HepG2 (cell line): Measurements from ENCODE around the gene XRCC1. TPM values are rescaled to one million over a fixed set of nuclear protein-coding genes. Genes with fewer than 3 reads are reported as not detected.

Experiments used
- ERF ChIP-seq: IDR thresholded peaks from 2 replicates; pipeline ENCODE4 v1.6.1; 2018; ENCODE audit warnings: missing biosample characterization, missing genetic modification reagents
- HDAC1 ChIP-seq: sonication (generic); formaldehyde crosslinking; IDR thresholded peaks from 2 replicates; pipeline ENCODE4 v1.5.1; 2020; ENCODE audit warnings: mild to moderate bottlenecking, missing genetic modification reagents
- HNRNPL ChIP-seq: fragments of 200-400 bp; formaldehyde crosslinking; IDR thresholded peaks from 2 replicates; pipeline ENCODE4 v1.6.1; 2017; ENCODE audit warnings: mild to moderate bottlenecking, low read depth, low read length
- RXRA ChIP-seq: sonication (generic); formaldehyde crosslinking; IDR thresholded peaks from 2 replicates; pipeline ENCODE4 v1.5.1; 2020; ENCODE audit warnings: missing genetic modification reagents
- ZEB1 ChIP-seq: IDR thresholded peaks from 2 replicates; pipeline ENCODE4 v1.6.1; 2012; ENCODE audit warnings: mild to moderate bottlenecking, low read depth, inconsistent platforms; ENCODE audit not compliant: insufficient replicate concordance
- ZNF124 ChIP-seq: sonication (generic); formaldehyde crosslinking; IDR thresholded peaks from 2 replicates; pipeline ENCODE4 v1.4.0; 2020; ENCODE audit warnings: missing genetic modification reagents
- ZNF329 ChIP-seq: sonication (generic); formaldehyde crosslinking; IDR thresholded peaks from 2 replicates; pipeline ENCODE4 v1.9.0; 2021; ENCODE audit warnings: low read depth, mild to moderate bottlenecking, missing genetic modification reagents
- ZNF557 ChIP-seq: sonication (generic); formaldehyde crosslinking; IDR thresholded peaks from 2 replicates; pipeline ENCODE4 v1.4.0; 2020; ENCODE audit warnings: missing genetic modification reagents
- polyA plus RNA-seq, 8 experiments: library from polyadenylated mRNA; depleted of rRNA in 3 of 8; stranded (reverse) in 7 of 8; unstranded in 1 of 8; fragments of >200 nt; fragmentation: Illumina TruSeq in 4 of 8; extraction: Trizol in 4 of 8; gene quantifications; 2 replicates each; pipeline versions ENCODE4 v1.2.1 to v1.2.3, GENCODE V29; 2011 to 2016; ENCODE audit warnings: low read depth in 4 of 8, missing spikeins in 1 of 8, mixed read lengths in 1 of 8; ENCODE audit not compliant: insufficient read depth in 1 of 8
- total RNA-seq, 5 experiments: library from RNA; depleted of rRNA; stranded (reverse); fragments of >200 nt; fragmentation: Illumina TruSeq; extraction: Trizol; gene quantifications; 2 replicates each; pipeline ENCODE4 v1.2.3, GENCODE V29; 2016; ENCODE audit warnings: low read depth in 1 of 5
- TF ChIP-seq, protein P1 (sequence below): sonication (generic); formaldehyde crosslinking; IDR thresholded peaks from 2 replicates; pipeline ENCODE4 v1.5.0; 2020; ENCODE audit warnings: mild to moderate bottlenecking, missing genetic modification reagents, moderate library complexity
- TF ChIP-seq, protein P2 (sequence below): sonication (generic); formaldehyde crosslinking; IDR thresholded peaks from 2 replicates; pipeline ENCODE4; 2020; ENCODE audit warnings: missing genetic modification reagents, mild to moderate bottlenecking, borderline replicate concordance
- TF ChIP-seq, protein P3 (sequence below): sonication (generic); formaldehyde crosslinking; IDR thresholded peaks from 2 replicates; pipeline ENCODE4 v1.5.0; 2020; ENCODE audit warnings: mild to moderate bottlenecking, missing genetic modification reagents
- TF ChIP-seq, protein P4 (sequence below): sonication (generic); formaldehyde crosslinking; IDR thresholded peaks from 2 replicates; pipeline ENCODE4 v1.5.1; 2020; ENCODE audit warnings: missing genetic modification reagents, mild to moderate bottlenecking, borderline replicate concordance
- TF ChIP-seq, protein P5 (sequence below): sonication (generic); formaldehyde crosslinking; IDR thresholded peaks from 2 replicates; pipeline ENCODE4 v1.5.1; 2020; ENCODE audit warnings: mild to moderate bottlenecking, missing genetic modification reagents

Gene XRCC1
- total and polyA plus RNA-seq, 2 of the 13 experiments (the other 11 are each of a cell fraction or from before 2014, with no cell fraction given), result 24.7 to 26.3 TPM

DNA sequence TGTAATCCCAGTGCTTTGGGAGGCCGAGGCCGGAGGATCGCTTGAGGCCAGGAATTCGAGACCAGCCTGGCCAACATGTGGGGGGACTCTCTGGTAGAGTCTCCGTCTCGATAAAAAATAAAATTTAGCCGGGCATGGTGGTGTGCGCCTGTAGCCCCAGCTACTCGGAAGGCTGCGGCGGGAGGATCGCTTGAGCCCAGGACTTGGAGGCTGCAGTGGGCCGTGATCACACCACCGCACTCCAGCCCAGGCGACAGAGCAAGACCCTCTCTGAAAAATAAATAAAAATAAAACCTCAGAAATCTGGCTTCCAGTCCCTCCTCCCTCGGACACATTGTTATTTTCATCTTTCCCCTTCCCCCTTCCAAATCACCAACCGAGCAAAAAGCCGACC, 20.3 kb upstream of the XRCC1 start (continued):
- TF ChIP-seq, protein P1, sequence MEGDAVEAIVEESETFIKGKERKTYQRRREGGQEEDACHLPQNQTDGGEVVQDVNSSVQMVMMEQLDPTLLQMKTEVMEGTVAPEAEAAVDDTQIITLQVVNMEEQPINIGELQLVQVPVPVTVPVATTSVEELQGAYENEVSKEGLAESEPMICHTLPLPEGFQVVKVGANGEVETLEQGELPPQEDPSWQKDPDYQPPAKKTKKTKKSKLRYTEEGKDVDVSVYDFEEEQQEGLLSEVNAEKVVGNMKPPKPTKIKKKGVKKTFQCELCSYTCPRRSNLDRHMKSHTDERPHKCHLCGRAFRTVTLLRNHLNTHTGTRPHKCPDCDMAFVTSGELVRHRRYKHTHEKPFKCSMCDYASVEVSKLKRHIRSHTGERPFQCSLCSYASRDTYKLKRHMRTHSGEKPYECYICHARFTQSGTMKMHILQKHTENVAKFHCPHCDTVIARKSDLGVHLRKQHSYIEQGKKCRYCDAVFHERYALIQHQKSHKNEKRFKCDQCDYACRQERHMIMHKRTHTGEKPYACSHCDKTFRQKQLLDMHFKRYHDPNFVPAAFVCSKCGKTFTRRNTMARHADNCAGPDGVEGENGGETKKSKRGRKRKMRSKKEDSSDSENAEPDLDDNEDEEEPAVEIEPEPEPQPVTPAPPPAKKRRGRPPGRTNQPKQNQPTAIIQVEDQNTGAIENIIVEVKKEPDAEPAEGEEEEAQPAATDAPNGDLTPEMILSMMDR (CRISPR knock-in tag), result no peak
- no peak for TF ChIP-seq ZEB1
- 0 out of 2 replicates have a peak, but pooled peaks have one; percentile 44 for TF ChIP-seq ZNF557
- TF ChIP-seq, protein P2, sequence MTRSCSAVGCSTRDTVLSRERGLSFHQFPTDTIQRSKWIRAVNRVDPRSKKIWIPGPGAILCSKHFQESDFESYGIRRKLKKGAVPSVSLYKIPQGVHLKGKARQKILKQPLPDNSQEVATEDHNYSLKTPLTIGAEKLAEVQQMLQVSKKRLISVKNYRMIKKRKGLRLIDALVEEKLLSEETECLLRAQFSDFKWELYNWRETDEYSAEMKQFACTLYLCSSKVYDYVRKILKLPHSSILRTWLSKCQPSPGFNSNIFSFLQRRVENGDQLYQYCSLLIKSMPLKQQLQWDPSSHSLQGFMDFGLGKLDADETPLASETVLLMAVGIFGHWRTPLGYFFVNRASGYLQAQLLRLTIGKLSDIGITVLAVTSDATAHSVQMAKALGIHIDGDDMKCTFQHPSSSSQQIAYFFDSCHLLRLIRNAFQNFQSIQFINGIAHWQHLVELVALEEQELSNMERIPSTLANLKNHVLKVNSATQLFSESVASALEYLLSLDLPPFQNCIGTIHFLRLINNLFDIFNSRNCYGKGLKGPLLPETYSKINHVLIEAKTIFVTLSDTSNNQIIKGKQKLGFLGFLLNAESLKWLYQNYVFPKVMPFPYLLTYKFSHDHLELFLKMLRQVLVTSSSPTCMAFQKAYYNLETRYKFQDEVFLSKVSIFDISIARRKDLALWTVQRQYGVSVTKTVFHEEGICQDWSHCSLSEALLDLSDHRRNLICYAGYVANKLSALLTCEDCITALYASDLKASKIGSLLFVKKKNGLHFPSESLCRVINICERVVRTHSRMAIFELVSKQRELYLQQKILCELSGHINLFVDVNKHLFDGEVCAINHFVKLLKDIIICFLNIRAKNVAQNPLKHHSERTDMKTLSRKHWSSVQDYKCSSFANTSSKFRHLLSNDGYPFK (CRISPR knock-in tag), result no peak
- TF ChIP-seq RXRA (CRISPR knock-in tag), result no peak
- TF ChIP-seq ZNF124, result 0 out of 2 replicates have a peak, but pooled peaks have one; percentile 9
- TF ChIP-seq ZNF329 (CRISPR knock-in tag), result no peak
- no peak for TF ChIP-seq HNRNPL
- TF ChIP-seq HDAC1 (CRISPR knock-in tag), result no peak; the same call in 1 of the 2 replicates
- TF ChIP-seq, protein P3, sequence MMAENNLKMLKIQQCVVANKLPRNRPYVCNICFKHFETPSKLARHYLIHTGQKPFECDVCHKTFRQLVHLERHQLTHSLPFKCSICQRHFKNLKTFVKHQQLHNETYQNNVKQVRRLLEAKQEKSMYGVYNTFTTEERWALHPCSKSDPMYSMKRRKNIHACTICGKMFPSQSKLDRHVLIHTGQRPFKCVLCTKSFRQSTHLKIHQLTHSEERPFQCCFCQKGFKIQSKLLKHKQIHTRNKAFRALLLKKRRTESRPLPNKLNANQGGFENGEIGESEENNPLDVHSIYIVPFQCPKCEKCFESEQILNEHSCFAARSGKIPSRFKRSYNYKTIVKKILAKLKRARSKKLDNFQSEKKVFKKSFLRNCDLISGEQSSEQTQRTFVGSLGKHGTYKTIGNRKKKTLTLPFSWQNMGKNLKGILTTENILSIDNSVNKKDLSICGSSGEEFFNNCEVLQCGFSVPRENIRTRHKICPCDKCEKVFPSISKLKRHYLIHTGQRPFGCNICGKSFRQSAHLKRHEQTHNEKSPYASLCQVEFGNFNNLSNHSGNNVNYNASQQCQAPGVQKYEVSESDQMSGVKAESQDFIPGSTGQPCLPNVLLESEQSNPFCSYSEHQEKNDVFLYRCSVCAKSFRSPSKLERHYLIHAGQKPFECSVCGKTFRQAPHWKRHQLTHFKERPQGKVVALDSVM, result peak; percentile 99
- TF ChIP-seq, protein P4, sequence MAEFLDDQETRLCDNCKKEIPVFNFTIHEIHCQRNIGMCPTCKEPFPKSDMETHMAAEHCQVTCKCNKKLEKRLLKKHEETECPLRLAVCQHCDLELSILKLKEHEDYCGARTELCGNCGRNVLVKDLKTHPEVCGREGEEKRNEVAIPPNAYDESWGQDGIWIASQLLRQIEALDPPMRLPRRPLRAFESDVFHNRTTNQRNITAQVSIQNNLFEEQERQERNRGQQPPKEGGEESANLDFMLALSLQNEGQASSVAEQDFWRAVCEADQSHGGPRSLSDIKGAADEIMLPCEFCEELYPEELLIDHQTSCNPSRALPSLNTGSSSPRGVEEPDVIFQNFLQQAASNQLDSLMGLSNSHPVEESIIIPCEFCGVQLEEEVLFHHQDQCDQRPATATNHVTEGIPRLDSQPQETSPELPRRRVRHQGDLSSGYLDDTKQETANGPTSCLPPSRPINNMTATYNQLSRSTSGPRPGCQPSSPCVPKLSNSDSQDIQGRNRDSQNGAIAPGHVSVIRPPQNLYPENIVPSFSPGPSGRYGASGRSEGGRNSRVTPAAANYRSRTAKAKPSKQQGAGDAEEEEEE, result 0 out of 2 replicates have a peak, but pooled peaks have one; percentile 35
- TF ChIP-seq ERF (CRISPR knock-in tag), result no peak
- TF ChIP-seq, protein P5, sequence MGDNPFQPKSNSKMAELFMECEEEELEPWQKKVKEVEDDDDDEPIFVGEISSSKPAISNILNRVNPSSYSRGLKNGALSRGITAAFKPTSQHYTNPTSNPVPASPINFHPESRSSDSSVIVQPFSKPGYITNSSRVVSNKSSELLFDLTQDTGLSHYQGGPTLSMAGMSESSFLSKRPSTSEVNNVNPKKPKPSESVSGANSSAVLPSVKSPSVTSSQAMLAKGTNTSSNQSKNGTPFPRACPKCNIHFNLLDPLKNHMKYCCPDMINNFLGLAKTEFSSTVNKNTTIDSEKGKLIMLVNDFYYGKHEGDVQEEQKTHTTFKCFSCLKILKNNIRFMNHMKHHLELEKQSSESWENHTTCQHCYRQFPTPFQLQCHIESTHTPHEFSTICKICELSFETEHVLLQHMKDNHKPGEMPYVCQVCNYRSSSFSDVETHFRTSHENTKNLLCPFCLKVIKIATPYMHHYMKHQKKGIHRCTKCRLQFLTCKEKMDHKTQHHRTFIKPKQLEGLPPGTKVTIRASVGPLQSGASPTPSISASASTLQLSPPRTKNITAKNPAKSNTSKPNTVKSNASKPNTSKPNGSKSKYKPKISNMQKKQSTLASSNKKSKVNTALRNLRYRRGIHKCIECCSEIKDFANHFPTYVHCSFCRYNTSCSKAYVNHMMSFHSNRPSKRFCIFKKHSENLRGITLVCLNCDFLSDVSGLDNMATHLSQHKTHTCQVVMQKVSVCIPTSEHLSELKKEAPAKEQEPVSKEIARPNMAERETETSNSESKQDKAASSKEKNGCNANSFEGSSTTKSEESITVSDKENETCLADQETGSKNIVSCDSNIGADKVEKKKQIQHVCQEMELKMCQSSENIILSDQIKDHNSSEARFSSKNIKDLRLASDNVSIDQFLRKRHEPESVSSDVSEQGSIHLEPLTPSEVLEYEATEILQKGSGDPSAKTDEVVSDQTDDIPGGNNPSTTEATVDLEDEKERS (CRISPR knock-in tag), result no peak
